SK-N-MC (cell line): Measurements from ENCODE around the gene KIAA1958.

Experiments used
- EZH2 ChIP-seq: fragments of 200-600 bp; sonication (generic); IDR thresholded peaks from one replicate; pipeline ENCODE4 v1.6.1; 2017; ENCODE audit warnings: antibody characterized with exemption
- POLR2AphosphoS5 ChIP-seq: IDR thresholded peaks from 2 replicates; pipeline ENCODE4 v1.6.1; 2012; ENCODE audit warnings: mild to moderate bottlenecking, low read depth, low read length, borderline replicate concordance

DNA sequence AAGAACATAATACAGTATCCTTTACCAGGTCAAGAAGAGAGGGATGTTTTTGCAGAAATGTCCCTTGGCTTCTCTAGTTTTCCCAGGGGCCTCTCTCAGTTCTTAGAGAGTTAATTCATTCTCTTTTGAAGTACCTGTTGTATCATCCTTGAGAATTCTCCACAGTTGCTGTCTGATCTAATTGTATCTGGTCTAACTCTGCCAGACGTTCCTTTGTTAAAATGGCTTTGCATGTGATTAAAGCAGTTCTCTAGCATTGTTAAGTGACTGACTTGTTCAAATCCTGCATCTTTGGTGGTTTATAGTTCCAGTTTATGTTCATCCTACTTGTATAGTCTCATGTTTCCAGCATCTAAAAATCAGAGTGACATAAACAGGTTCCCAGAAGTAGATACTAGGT is 65.0 kb downstream of the KIAA1958 start:
- TF ChIP-seq EZH2 (no peak), POLR2AphosphoS5 (no peak)
